Activated naive CD4-positive, alpha-beta T cell treated with anti-CD3 and anti-CD28 coated beads for 36 hours (primary cell): ENCODE measurements around the gene GPC1. TPM values are rescaled to one million over a fixed set of nuclear protein-coding genes. Genes with fewer than 3 reads are reported as not detected.
A peak's percentile ranks its signal among the peaks of the same experiment; 100 is the strongest.

Experiments used
- CTCF ChIA-PET: fragments of 350-600 bp; sonication (Branson Sonifier 250); formaldehyde crosslinking; loops from one replicate; lab custom pipeline; 2021; ENCODE audit warnings: antibody characterized with exemption; lab: Charles Lee
- DNase-seq: peaks from one replicate; pipeline ENCODE4 v3.0.0-alpha.2; 2020
- H3K27ac Mint-ChIP-seq: one replicate; pipeline ENCODE4 v1.8.0; 2021; ENCODE audit warnings: mild to moderate bottlenecking, mixed read lengths
- H3K27me3 Mint-ChIP-seq: one replicate; pipeline ENCODE4 v1.8.0; 2021; ENCODE audit warnings: low read depth, mixed read lengths
- H3K36me3 Mint-ChIP-seq: one replicate; pipeline ENCODE4 v1.8.0; 2021; ENCODE audit warnings: low read depth, mixed read lengths
- H3K4me1 Mint-ChIP-seq: one replicate; pipeline ENCODE4 v1.8.0; 2021; ENCODE audit warnings: low read depth, mixed read lengths
- H3K4me3 Mint-ChIP-seq: one replicate; pipeline ENCODE4 v1.8.0; 2021; ENCODE audit warnings: mild to moderate bottlenecking, moderate library complexity, mixed read lengths
- H3K9me3 Mint-ChIP-seq: one replicate; pipeline ENCODE4 v1.8.0; 2021; ENCODE audit warnings: mixed read lengths
- intact Hi-C: fragments of 100-400 bp; cut with micrococcal nuclease; formaldehyde crosslinking; loops from one replicate; pipeline ENCODE4 v1.15.1; 2023
- total RNA-seq, 2 experiments: library from RNA; stranded (reverse); gene quantifications; one replicate each; pipeline ENCODE4 v1.2.3, GENCODE V29; 2021

GPC1 gene
- total RNA-seq, 2 experiments from 2014 or later, result 1.2 to 1.5 TPM

DNA sequence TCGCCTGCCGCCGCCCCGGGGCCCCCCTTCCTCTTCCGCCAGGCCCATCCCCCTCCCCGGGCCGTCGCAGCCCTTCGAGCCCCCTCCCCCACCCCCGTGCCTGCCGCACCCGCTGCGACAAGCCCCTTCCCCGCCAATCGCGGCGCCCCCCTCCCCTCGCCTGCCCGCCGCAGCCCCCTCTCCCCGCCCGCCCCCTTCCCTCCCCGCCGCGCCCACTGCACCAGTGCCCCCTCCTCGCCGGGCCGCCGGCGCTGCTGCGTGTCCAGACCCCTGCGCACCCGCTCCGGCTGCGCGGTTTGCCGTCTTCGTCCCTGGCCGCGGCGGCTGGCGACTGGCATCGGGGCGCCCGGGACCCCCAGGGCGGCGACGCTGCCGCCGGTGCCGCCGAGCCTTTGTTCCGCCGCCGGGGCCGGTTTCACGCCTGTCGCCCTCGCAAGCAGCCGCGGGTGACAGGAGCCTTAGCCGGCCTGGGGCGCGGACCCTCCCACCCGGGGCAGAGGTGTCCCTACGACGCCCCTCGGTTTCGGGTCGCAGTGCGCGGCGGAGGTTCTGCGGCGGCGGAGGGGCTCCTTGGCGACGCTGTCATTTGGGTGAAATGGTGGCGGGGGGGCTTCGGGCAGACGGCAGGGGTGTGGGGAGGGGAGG, 18.1 kb downstream of the GPC1 start:
- H3K27ac Mint-ChIP-seq, result no peak overlapping the region
- H3K4me3 Mint-ChIP-seq, result peak overlapping the region; percentile 41
- no peaks in the 10 kb centered on the region for H3K9me3 Mint-ChIP-seq
- no peak for DNase-seq
- H3K36me3 Mint-ChIP-seq, result no peaks in the 10 kb centered on the region
- H3K4me1 Mint-ChIP-seq, result peaks cover 10% of the 10 kb centered on the region
- peaks cover 40% of the 10 kb centered on the region for H3K27me3 Mint-ChIP-seq
- intact Hi-C loops, result no loop called here
- CTCF ChIA-PET, result no interaction called here

DNA sequence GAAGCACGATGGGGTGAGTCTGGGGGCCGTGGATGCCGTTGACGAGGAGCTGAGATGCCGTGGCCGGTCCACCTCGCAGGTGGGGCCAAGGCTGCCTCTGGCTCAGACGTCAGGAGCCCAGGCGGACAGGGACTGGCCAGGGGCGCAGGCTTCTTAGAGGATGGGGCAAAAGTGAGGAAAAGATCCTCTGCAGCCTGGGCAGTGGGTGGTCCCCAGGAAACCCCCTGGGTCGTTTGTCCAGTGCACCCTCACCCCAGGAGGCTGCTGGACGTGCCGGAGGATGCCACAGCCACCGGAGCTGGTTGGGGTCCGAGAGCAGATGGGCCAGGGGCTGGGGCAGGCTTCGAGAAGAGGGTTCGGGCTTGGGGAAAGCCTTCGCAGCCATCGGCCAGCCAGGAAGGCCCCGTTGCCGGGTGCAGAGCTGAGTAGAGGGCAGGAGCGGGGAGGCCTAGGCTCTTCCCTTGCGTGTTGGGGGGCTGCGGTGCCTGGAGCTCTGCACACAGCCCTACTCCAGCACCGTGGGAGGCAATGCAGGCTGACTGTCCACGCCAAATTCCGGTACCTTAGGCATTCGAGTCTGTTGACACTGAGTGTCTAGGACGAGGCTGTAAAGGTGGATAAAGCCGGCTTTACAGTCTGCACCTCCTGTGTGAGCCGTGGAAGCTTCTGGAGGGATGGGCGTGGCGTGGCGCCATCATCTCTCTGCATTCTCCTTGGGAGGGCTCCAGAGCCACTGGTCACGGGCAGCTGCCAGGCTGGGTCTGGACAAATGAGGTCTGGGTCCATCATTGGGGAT, 18.8 kb downstream of the GPC1 start:
- Mint-ChIP-seq H3K27ac (no peak overlapping the region), H3K9me3 (no peaks in the 10 kb centered on the region), H3K36me3 (no peaks in the 10 kb centered on the region), H3K4me1 (peaks cover 10% of the 10 kb centered on the region), H3K4me3 (peak overlapping the region; percentile 41), H3K27me3 (peaks cover 40% of the 10 kb centered on the region)
- CTCF ChIA-PET, result no interaction called here
- intact Hi-C loops, result no loop called here
- DNase-seq, result no peak

DNA sequence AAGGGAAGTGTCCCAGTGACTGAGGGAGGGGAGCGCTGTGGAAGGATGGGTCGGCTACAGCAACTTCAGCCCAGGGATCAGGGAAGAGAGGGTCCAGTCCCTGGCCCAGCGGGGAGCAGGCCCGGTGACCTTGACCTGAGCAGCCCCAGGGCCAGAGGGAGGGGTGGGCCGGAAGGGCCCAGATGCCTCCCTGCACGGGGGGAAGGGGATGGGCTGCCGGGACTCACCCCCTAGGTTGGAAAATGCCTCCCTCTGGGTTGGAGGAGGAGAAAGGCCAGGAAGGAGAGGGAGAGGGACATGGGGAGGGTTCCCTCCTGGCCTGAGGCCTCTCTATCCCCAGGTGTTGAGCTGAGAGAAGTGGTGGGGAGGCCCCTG, 19.8 kb downstream of the GPC1 start:
- H3K27ac Mint-ChIP-seq, result no peak overlapping the region
- no peak for DNase-seq
- H3K4me3 Mint-ChIP-seq, result no peak overlapping the region
- H3K36me3 Mint-ChIP-seq, result no peaks in the 10 kb centered on the region
- no peaks in the 10 kb centered on the region for H3K9me3 Mint-ChIP-seq
- CTCF ChIA-PET, result no interaction called here
- H3K4me1 Mint-ChIP-seq, result peaks cover 10% of the 10 kb centered on the region
- intact Hi-C loops, result no loop called here
- H3K27me3 Mint-ChIP-seq, result peaks cover 34% of the 10 kb centered on the region

DNA sequence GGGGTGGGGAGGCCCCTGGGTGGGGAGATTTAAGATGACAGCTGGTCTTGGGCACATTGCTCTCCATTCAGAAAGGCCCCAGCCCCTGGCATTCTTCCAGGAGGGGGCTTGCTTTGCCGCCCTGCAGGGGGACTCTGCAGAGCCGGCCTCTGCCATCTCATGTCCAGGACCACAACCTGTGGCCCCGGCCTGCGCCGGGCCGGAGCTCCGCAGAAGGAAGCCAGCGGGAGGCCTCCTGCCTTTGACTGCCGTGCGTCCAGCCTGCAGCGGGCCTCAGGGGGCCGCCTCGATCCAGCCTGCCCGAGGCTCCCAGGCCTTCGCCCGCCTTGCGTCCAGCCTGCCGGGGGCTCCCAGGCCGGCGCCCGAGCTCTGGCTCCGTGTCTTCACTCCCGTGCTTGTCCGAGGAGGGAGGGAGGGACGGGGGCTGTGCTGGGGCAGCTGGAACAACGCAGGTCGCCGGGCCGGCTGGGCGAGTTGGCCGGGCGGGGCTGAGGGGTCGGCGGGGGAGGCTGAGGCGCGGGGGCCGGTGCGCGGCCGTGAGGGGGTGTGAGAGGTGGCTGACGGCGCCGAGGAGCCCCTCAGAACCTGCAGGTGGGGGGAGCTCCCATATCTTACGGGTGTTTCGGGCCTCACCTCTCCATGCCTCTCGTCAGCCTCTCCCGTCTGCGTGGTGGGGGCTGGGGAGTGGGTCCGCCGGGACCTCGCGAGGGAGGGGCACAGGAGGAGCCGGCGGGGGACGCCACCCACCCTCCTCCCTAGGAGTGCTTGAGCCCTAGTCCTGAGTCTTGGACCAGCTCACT, 20.4 kb downstream of the GPC1 start:
- intact Hi-C loops, result no loop called here
- Mint-ChIP-seq H3K9me3 (no peaks in the 10 kb centered on the region), H3K4me3 (no peak overlapping the region), H3K27ac (no peak overlapping the region), H3K4me1 (peaks cover 10% of the 10 kb centered on the region), H3K36me3 (no peaks in the 10 kb centered on the region), H3K27me3 (peaks cover 28% of the 10 kb centered on the region)
- CTCF ChIA-PET, result no interaction called here
- no peak for DNase-seq

DNA sequence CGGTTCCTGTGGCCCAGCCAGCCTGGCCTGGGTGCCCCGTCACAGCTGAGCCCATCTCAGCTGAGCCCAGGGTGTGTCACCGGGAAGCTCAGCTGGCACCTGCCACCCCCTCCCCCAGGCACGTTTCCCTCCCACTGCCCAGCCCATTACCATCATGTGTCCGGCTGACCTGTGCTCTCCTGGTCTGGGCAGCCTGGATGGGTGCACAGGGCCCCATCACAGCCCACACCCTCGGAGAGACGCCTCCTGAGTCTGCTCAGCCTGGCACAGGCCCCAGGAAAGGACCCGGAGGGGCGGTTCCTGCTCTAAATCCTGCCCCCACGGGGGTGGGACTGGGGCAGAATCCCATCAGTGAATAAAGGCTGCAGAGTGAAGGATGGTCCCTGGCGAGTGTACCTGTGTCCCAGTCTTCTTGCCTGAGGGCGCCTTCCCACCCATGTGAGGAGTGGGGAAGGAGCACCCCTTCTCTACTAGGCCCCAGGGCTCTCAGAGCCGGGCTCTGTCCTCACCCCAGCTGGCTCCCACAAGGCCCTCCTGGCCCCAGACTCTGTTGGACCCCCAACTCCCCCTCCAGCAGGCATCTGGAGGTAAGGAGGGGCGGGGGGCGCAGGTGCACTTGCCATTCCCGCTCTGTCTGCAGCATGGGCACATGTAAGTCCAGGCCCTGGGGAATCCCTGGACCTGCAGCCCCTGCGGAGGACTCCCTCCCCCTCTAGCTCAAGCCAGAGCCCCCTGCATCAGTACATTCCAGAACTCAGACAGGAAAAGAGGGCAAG, 21.2 kb downstream of the GPC1 start:
- Mint-ChIP-seq H3K27me3 (peaks cover 23% of the 10 kb centered on the region), H3K27ac (no peak overlapping the region), H3K4me1 (peaks cover 10% of the 10 kb centered on the region), H3K9me3 (no peaks in the 10 kb centered on the region), H3K4me3 (no peak overlapping the region), H3K36me3 (no peaks in the 10 kb centered on the region)
- CTCF ChIA-PET, result no interaction called here
- intact Hi-C loops, result no loop called here
- DNase-seq, result no peak

DNA sequence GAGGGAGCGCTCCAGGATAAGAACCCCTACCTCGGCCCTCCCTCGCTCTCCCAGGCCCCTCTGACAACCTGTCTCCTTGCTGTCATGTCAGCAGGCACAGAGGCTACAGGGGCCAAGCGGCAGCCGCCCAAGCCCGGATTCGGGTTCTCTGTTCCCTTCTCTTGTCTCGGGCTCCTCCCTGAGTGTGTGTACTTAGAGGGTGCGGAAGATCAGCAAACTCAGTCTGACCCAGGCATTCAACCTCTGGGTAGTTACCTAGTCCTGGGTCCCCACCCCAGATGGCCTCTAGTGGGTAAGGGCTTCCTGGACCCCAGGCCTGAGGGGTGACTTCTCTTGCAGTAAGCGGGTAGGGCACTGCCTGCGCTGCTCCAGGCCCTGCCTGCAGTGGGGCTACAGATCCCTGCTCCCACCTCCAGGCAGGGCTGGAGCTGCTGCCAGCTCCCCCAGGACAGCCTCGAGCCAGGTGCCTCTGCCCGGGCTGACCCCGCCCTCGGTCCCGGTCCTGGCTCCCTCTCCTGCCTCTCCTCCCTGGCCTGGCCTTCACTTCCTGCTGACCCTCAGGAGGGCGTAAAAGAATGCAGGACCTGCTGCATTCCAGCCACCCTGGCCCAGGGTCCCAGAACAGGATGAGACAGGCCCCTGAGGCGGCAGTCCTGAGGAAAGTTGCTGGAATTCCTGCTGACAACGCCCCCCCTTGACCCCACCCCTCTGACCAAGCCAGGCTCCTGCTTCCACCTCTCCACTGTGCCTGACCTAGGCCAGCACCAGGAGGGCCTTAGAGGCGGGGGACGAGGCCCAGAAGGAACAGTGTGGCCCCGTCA, 22.0 kb downstream of the GPC1 start:
- Mint-ChIP-seq H3K9me3 (no peaks in the 10 kb centered on the region), H3K27me3 (peaks cover 18% of the 10 kb centered on the region), H3K27ac (no peak overlapping the region), H3K4me1 (peaks cover 10% of the 10 kb centered on the region), H3K36me3 (no peaks in the 10 kb centered on the region), H3K4me3 (no peak overlapping the region)
- intact Hi-C loops, result no loop called here
- CTCF ChIA-PET, result no interaction called here
- DNase-seq, result no peak

DNA sequence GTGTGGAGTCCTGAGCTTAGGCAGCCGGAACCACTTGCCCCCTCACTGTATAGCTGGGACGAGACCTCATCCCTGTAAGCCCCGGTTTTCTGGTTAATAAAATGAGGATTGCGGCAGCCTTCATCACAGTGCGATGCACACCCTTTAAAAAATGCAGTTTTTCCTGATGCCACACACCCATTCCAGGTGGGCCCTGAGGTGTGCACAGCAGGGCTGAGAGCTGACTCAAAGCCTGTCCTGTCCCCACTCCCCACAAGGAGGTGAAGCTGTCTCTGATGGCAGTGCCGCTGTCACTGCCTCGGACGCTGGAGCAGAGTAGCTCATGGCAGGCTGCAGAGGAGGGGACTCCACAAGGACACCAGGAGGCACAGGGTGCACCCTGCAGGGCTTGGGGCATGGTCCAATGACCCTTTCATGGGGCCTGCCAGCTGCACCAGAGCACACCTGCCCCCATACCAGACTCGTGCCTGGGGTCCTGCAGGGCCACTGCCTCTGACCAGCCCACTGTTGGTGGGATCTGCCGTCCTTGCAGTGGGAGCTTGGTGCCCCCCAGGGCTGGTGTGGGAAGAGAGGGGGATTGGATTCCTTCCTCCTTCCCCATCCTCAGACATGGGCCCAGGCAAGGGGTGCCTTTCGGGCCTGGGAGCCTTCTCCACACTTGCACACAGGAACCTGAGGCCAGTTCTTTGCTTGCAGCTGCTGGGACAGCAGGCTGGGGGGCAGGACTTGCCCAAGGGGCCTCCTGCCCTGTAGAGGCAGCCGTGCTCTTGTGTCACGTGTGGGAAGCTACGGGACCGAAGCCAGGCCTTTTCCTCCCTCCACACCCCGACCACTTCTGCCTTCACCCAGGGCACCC, 22.8 kb downstream of the GPC1 start:
- intact Hi-C loops, result no loop called here
- peaks cover 18% of the 10 kb centered on the region for H3K27me3 Mint-ChIP-seq
- no peaks in the 10 kb centered on the region for H3K36me3 Mint-ChIP-seq
- H3K9me3 Mint-ChIP-seq, result no peaks in the 10 kb centered on the region
- no peak overlapping the region for H3K27ac Mint-ChIP-seq
- no peak overlapping the region for H3K4me3 Mint-ChIP-seq
- H3K4me1 Mint-ChIP-seq, result peaks cover 10% of the 10 kb centered on the region
- CTCF ChIA-PET, result no interaction called here
- DNase-seq, result no peak

DNA sequence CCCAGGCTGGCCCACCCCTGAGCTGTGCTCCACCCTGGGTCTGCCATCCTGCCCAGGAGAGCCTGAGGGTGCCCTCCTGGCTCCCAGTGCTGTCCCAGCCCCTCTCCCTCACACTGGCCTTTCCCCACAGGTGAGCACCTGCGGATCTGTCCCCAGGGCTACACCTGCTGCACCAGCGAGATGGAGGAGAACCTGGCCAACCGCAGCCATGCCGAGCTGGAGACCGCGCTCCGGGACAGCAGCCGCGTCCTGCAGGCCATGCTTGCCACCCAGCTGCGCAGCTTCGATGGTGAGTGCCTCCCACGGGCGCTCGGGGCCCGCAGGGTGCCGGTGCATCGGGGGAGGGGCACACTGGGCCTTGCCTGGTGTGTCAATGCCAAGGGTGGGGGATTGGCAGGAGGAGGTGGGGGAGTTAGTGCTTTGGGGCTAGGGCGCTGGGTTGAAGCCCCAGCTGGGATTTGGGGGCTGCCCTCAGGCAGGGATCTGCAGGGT, 23.5 kb downstream of the GPC1 start:
- Mint-ChIP-seq H3K27ac (no peak overlapping the region), H3K4me3 (no peak overlapping the region), H3K4me1 (peaks cover 9% of the 10 kb centered on the region), H3K27me3 (peaks cover 17% of the 10 kb centered on the region), H3K9me3 (no peaks in the 10 kb centered on the region), H3K36me3 (no peaks in the 10 kb centered on the region)
- intact Hi-C loops, result no loop called here
- CTCF ChIA-PET, result no interaction called here
- DNase-seq, result no peak

DNA sequence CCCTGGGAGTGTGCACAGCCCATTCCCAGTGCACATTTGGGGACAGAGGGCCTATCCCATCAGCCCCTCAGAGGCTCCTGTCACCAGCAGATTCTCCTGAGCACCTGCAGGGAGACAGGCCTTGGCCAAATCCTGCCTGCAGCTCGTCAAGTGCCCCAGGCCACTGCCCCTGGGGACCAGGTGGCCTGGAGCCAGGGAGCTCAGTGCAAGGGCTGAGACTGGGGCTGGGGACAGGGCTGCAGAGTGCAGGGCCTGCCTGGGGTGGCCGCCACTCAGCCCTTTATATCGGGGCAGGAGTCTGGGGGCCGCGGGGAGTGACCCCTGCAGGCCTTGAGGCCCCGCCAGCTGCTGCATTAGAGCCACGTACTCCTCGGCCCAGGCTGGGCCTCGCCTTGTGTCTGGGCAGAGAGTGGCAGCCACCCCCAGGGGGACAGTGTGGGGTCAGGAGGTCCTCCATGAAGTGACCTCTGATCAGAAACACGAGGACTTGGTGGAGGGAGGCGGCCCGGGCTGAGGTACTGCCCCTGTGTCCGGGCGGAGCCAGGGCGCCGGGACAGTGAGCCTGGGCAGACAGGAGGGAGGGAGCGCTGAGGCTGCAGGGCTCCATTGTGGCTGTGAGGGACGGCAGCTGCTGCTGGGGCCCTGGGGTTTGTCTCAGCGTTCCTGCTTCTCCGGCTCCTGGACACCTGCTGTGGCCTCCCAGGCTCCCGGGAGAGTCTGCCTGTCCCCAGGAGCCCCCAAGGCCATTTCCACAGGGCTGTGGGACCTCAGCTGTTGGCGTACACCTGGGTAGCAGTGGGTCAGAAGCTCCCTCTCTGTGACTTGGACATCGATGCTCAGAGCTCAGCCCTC, 24.2 kb downstream of the GPC1 start:
- no peaks in the 10 kb centered on the region for H3K9me3 Mint-ChIP-seq
- intact Hi-C loops, result no loop called here
- no peak overlapping the region for H3K4me3 Mint-ChIP-seq
- CTCF ChIA-PET, result no interaction called here
- no peak overlapping the region for H3K27ac Mint-ChIP-seq
- H3K27me3 Mint-ChIP-seq, result peaks cover 10% of the 10 kb centered on the region
- DNase-seq, result peak; percentile 2
- no peaks in the 10 kb centered on the region for H3K36me3 Mint-ChIP-seq
- peaks cover 3% of the 10 kb centered on the region for H3K4me1 Mint-ChIP-seq

DNA sequence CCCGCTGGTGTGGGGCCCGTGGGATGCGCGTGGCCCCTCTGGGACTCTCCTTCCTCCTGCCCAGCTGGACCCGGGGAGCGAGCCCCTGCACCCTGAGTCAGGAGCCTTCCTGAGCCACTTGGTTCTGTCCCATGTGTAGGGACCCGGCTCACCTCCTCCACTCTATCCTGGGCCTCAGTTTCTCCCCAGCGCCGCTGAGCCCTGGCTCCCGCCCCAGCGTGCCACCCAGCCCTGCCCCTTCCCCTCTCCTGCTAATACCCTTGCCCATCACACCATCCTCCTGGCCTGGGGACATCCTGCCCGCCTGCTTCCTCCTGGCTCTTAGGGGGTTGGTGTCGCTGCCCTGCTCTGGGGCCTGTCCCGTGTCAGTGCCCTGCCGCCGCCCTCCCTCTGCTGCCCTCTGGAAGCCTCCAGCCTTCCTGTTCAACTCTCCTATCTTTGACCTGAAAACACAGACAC, 24.8 kb downstream of the GPC1 start:
- no peaks in the 10 kb centered on the region for H3K9me3 Mint-ChIP-seq
- H3K27ac Mint-ChIP-seq, result no peak overlapping the region
- H3K27me3 Mint-ChIP-seq, result peaks cover 4% of the 10 kb centered on the region
- H3K4me1 Mint-ChIP-seq, result no peaks in the 10 kb centered on the region
- DNase-seq, result peak; percentile 1
- H3K36me3 Mint-ChIP-seq, result no peaks in the 10 kb centered on the region
- intact Hi-C loops, result no loop called here
- H3K4me3 Mint-ChIP-seq, result no peak overlapping the region
- CTCF ChIA-PET, result no interaction called here
